ENCODE measurements around the gene GDPGP1.

DNA sequence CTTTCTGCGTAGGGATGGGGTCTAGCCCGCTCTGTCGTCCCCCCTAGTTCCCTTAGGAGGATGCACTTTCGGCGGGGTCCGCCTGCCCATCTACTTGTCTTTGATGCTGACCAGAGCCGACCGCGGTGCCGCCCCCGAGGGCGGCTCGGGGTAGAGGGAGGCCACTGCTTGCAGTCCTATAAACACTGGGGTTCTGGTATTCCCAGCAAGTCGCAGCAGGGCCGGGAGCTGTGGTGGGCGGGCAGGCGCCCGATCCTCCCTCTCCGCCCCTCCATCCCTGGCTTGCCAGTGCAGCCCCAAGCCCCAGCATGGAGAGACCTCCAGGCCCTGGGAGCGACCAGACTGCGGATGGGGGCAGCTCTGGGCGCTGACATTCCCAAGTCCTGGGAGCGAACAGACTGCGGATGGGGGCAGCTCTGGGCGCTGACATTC, 32.0 kb upstream of the GDPGP1 start:
- TF ChIP-seq YY1 (IDR thresholded peaks at IDR 0.05) (no peak), CTCF (IDR thresholded peaks at IDR 0.05; ENCODE audit: low read depth, low read length, missing input control) (no peak), TAF1 (conservative IDR thresholded peaks at IDR 0.05) (no peak), FOXA1 (IDR thresholded peaks at IDR 0.05) (no peak), HNF4A (conservative IDR thresholded peaks at IDR 0.05) (no peak), MAX (IDR thresholded peaks at IDR 0.05) (no peak), SP1 (IDR thresholded peaks at IDR 0.05) (no peak), REST (IDR thresholded peaks at IDR 0.05) (no peak), RAD21 (IDR thresholded peaks at IDR 0.05) (no peak), GABPA (IDR thresholded peaks at IDR 0.05 in 1 of 2, conservative IDR thresholded peaks at IDR 0.05 in 1 of 2) (no peak), JUND (IDR thresholded peaks at IDR 0.05) (no peak)
- TF ChIP-seq, protein P1, sequence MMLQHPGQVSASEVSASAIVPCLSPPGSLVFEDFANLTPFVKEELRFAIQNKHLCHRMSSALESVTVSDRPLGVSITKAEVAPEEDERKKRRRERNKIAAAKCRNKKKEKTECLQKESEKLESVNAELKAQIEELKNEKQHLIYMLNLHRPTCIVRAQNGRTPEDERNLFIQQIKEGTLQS (IDR thresholded peaks at IDR 0.05): no peak
